A204.1 (cell line): ENCODE results near the gene OSM.
A peak's percentile ranks its signal among the peaks of the same experiment; 100 is the strongest.
"Not testable (repeated sequence)": the region's sequence is repeated elsewhere in the genome, so short reads cannot be mapped to it uniquely, and the experiment has no call there.

Experiments
- FAIRE-seq: peaks from 2 replicates; lab custom pipeline; 2012; peaks lifted over from hg19 to GRCh38; lab: Jason Lieb, UNC

The OSM gene

GRCh38 chr22:30244066-30244465 lies 22.6 kb downstream of the OSM start:
- no peak for FAIRE-seq

GRCh38 chr22:30243661-30244060 lies 23.0 kb downstream of the OSM start:
- FAIRE-seq = no peak

- FAIRE-seq = peak; percentile 39
These were observed 24.9 kb downstream of the OSM start for GRCh38 chr22:30241576-30242371.

DNA sequence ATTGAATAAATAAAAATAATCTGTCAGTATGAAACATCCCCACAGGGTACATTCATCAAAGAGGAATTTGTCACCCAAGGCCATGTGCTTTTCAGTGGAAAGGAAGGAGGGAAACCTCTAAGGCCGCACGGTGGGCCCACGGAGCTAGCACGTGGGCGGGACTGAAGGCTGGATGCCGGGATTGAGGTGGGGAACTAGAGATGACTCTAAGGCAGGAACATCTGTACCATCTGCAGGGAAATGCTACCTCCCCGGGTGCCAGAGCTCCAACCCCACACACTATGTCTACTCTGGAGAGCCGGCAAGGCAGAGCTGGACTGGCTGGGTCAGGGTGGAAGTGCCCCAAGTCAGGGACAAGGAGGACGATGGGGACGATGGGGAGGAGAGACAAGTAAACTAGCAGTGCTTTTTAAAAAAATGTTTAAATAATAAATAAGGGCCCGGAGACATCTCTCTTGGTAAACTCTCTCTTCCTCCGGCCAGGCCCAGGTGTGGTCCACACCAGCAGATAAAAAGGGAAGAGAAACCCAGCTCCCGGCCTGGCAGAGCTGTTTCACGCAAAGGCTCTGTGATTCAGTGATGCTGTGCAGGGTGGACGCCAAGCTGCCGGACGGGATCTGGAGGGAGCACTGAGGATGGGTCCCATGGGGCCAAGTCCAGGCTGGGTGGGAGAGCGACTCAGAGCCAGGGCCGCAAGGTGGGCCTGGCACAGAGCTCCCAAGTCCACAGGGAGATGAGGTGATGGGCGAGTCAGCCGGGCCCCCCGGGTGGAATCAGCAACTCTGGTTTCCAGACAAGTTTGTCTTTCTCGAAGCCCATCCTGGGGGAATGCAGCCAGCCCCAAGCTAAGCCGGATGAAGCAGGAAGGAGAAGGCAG lies 25.9 kb downstream of the OSM start:
- peak; percentile 94 for FAIRE-seq

GRCh38 chr22:30239488-30240405 lies 26.9 kb downstream of the OSM start:
- FAIRE-seq = peak; percentile 90

GRCh38 chr22:30238661-30239487 lies 27.8 kb downstream of the OSM start:
- peak; percentile 98 for FAIRE-seq

DNA sequence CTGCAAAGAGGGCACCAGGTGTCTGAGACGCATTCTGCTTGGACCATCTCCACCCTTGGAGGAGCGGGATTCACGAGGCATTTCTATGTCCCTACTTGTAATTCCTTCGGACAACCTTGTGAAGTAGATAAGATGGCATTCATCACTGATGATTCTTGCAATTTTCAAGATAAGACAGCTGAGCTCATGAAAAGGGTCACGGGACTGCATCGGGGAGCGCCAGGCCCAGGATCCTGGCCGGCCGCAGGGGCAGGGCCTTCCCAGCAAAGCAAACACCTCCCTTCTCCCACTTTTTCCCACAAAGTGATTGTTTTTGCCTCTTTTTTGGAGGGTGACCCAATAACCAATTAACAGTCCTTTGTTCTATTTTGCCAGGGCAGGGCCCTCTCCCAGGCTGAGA lies 28.5 kb downstream of the OSM start:
- FAIRE-seq = no peak

DNA sequence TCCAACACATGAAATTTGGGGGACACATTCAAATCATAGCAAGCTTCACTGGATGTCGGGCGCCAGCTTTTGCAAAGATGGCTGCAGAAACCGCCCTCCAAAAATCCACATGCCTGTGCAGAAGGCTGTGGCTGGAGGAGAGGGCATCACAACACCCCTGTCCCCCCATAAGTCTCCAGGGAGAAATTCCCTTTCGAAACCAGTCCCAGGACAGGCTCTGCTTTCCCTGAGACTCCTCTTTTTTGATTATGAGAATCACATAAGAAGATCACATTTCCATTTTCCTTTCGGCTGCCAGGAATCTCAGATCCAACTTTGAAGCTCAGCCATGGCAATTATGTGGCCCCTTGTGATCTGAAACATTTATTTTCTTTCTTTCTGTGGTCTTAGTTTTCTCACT lies 29.8 kb downstream of the OSM start:
- FAIRE-seq = peak; percentile 97

- FAIRE-seq = peak; percentile 99
These were observed 30.9 kb downstream of the OSM start for GRCh38 chr22:30235687-30236170.

- FAIRE-seq = no peak
These were observed 31.7 kb downstream of the OSM start for GRCh38 chr22:30234786-30235470.

DNA sequence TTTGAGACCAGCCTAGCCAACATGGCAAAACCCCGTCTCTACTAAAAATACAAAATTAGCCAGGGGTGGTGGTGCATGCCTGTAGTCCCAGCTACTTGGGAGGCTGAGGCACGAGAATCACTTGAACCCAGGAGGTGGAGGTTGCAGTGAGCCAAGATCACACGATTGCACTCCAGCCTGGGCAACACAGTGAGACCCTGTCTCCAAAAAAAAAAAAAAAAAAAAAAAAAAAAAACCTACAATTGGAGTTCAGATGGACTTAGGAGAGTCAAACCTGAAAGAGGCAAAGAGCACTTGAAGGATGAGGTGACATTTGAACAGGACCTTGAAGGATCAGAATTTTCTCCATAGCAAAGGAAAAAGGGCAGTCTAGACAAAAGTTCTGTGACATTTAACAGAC lies 32.3 kb downstream of the OSM start:
- FAIRE-seq = not testable (repeated sequence)

GRCh38 chr22:30233582-30233981 lies 33.1 kb downstream of the OSM start:
- no peak for FAIRE-seq

DNA sequence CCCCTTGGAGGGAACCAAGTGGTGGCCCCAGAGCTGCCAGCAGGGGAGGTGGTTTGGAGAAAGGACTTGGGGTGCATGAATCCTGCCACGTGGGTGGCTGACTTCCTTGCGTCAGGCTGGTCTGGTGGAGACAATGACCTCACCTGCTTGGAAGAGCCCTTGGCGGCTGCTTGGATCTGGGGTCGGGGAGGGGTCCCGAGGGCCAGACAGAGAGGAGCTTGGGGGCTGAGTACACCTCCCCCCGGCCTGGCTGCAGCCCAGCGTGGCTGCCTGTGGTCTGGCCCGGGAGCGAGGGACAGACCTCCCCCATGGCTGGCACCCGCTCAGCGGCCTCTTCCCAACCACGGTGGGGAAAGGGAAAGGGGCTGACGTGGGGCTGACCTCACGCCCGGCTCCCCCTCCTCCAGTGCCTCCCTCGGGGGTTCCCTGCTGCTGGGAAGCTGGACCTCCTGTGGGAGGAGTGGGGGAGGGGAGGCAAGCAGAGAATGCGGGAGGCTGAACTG lies 33.9 kb downstream of the OSM start:
- no peak for FAIRE-seq

DNA sequence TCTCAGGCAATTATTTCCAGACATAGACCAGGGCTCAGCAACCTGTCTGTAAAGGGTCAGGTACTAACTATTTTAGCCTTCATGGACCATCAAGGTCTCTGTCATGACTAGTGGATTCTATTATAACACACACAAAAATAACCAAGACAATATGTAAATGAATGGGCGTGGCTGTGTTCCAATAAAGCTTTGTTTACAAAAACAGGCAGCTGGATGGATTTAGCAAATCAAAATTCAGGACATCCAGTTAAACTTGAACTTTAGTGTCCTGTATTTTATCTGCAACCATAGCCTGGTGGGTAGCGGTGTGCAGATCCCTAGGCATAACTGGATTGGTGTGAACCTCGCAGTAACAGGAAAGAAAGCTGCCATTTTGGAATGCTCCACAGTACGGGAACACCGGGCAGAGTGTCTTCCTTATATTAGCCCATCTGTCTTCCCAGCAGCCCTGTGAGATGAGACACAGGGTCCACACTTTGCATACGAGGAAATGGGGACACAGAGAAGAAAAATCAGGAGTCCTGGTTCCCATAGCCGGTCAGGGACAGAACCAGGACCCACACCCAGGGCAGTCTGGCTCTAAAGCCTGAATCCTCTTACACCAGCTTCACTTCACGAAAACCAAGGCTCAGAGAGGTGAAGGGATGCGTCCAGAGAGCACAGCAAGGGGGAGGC lies 35.7 kb downstream of the OSM start:
- no peak for FAIRE-seq

- no peak for FAIRE-seq
These were observed 36.3 kb downstream of the OSM start for GRCh38 chr22:30230330-30230729.

DNA sequence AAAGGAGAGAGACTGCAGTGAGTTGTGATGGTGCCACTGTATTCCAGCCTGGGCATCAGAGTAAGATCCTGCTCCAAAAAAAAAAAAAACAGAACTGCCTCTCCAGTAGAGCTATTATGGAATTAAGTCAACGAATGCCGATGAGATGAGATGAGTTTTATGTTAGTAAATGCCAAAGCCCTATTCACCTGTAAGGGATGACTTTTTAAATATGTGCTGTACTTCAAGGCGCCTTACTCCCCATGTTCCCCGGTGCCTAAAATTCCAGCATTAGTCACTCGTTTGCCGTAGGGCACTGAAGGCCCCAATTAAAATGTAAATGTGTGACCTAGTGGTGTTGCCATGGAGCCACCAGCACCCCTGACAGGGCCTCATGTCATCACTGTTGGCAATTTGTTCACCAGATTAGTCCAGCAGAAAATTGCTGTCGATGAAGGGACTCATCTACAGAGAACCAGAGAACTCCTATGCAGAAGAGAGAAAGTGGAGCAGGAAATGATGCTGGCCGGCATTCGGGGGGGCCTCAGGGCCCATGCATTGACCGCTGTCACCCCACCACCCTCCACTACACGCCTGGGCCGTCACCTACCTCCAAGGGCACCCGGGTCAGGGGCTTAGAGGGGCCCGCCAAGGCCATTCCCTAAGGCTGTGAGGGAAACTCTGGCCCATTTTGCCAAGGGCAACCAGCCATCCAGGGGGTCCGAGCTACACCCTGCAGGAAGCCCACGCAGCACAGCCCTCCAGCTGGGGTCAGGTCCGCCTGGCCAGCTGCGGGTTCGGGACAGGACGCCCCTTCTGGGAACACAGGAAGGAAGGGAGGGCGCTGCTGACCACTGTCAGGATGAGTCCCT lies 37.9 kb downstream of the OSM start:
- peak; percentile 96 for FAIRE-seq

- peak; percentile 75 for FAIRE-seq
These were observed 39.0 kb downstream of the OSM start for GRCh38 chr22:30227438-30228228.
